Measurements from ENCODE around the gene HOXC9. TPM values are rescaled to one million over a fixed set of nuclear protein-coding genes. Genes with fewer than 3 reads are reported as not detected.

HOXC9 gene
- total RNA-seq, 1 experiment from 2014 or later = 11.3 TPM

DNA sequence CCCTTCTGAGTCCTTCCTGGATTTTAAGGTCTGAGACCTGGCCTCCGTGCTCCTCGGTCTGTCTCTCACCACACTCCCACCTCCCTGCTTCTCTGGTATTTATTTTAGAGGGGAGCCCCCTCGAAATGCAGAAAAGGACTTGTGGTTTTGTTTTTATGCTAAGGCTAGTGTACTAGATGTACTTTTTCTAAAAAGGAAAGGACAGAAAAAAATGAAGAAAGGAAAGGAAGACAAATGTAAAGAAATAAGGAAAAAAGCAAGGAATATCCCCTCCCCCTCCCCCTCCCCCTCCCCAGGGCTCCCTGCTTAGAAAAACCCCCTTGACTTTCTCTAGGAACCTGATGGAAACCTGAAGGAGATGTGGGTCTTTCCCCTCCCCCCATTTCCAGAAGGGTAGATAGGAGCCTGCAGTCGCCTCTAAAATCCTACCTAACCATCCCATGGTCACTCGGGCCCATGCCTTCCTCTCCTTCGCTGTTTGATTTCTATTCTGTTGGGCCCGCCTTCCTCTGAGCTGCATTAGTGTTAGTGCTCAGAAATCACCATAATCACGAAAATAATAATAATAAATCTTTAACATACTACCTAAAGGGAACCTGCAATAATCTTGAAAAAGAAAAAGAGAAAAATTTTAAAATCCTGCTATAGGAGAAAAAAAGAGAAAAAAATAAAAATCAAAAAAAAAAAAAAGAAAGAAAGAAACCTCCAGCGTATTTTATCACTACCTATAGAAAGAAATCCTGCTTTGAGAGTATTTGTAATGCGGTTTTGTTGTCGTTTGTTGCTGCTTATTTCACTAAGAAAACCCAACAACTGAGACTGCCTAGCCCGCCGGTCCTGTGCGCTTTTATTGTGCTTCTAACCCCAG lies 11.9 kb downstream of the HOXC9 start:
- no peak for DNase-seq (ENCODE audit: low read depth, low spot score)
- H4K20me1 ChIP-seq (ENCODE audit: insufficient read depth) = no peaks in the 10 kb centered on the region
- no peak overlapping the region for H3K4me2 ChIP-seq (ENCODE audit: low read length)
- TF ChIP-seq, protein P1, sequence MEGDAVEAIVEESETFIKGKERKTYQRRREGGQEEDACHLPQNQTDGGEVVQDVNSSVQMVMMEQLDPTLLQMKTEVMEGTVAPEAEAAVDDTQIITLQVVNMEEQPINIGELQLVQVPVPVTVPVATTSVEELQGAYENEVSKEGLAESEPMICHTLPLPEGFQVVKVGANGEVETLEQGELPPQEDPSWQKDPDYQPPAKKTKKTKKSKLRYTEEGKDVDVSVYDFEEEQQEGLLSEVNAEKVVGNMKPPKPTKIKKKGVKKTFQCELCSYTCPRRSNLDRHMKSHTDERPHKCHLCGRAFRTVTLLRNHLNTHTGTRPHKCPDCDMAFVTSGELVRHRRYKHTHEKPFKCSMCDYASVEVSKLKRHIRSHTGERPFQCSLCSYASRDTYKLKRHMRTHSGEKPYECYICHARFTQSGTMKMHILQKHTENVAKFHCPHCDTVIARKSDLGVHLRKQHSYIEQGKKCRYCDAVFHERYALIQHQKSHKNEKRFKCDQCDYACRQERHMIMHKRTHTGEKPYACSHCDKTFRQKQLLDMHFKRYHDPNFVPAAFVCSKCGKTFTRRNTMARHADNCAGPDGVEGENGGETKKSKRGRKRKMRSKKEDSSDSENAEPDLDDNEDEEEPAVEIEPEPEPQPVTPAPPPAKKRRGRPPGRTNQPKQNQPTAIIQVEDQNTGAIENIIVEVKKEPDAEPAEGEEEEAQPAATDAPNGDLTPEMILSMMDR (IDR thresholded peaks at IDR 0.05 in 2 of 3, conservative IDR thresholded peaks at IDR 0.05 in 1 of 3; ENCODE audit: borderline replicate concordance in 1 of 3, insufficient read depth in 1 of 3, low read depth in 2 of 3, low read length in 2 of 3) = no peak
- TF ChIP-seq POLR2A (IDR thresholded peaks at IDR 0.05; ENCODE audit: borderline replicate concordance, extremely low read depth, insufficient read depth, insufficient read length) (no peak), EZH2phosphoT487 (IDR thresholded peaks at IDR 0.05; ENCODE audit: borderline replicate concordance) (no peak), RAD21 (IDR thresholded peaks at IDR 0.05; ENCODE audit: low read depth) (no peak), SP1 (IDR thresholded peaks at IDR 0.05; ENCODE audit: low read depth) (no peak), SIN3A (IDR thresholded peaks at IDR 0.05; ENCODE audit: low read depth) (no peak), YY1 (IDR thresholded peaks at IDR 0.05; ENCODE audit: extremely low read depth, insufficient replicate concordance, low read depth, low read length) (no peak), CBX3 (IDR thresholded peaks at IDR 0.05; ENCODE audit: low read depth) (no peak), EZH2 (IDR thresholded peaks at IDR 0.05) (no peak), ZNF274 (IDR thresholded peaks at IDR 0.05; ENCODE audit: low read depth, low read length) (no peak)
- H3K79me2 ChIP-seq (ENCODE audit: insufficient read depth, low read length) = no peaks in the 10 kb centered on the region
- no peak for ATAC-seq
- H3K9me2 ChIP-seq (ENCODE audit: insufficient read depth) = no peaks in the 10 kb centered on the region
- no peak overlapping the region for H3K27ac ChIP-seq (ENCODE audit: low read depth, low read length)
- H3K27me3 ChIP-seq (ENCODE audit: insufficient read depth, low read length) = no peaks in the 10 kb centered on the region
- no peak overlapping the region for H3K4me3 ChIP-seq (replicated peaks in 1 of 2; ENCODE audit: low read depth in 1 of 2, low read length in 2 of 2)
- H3K4me1 ChIP-seq (ENCODE audit: control insufficient read depth in 1 of 2, insufficient read depth in 2 of 2, low read length in 2 of 2) = peaks cover 6 to 11% of the 10 kb centered on the region in 2 experiments
- H3K9ac ChIP-seq (ENCODE audit: low read length) = no peak overlapping the region
- no peaks in the 10 kb centered on the region for H3K36me3 ChIP-seq (ENCODE audit: control insufficient read depth in 1 of 2, insufficient read depth in 2 of 2, low read length in 2 of 2)
- H2AFZ ChIP-seq (ENCODE audit: low read depth, low read length, poor library complexity, severe bottlenecking) = no peak overlapping the region
- POLR2A ChIA-PET = no interaction called here
- CTCF ChIA-PET = interaction anchor here (1.7 kb wide), 1 partner anchor 180 kb away, joined by 5 read pairs; no protein-coding TSS in a partner anchor
- intact Hi-C loops (cut with micrococcal nuclease) = no loop called here
- RAD21 ChIA-PET (ENCODE audit: low non-redundant PET in 1 of 2, low total read pairs in 2 of 2, uncharacterized antibody in 2 of 2, unreplicated experiment in 2 of 2) = no interaction called here
- BruUV-seq (replicated peaks) = no TSS peak
- H3K9me3 ChIP-seq (ENCODE audit: control insufficient read depth in 1 of 2, insufficient read depth in 1 of 2, low read depth in 1 of 2, low read length in 2 of 2) = no peaks in the 10 kb centered on the region

Data from HCT116 (cell line).